HG03139 (cell line): ENCODE data around the gene STPG1.

Experiments
- ATAC-seq: cut with Tn5 transposase; IDR thresholded peaks from one replicate; pipeline ENCODE4 v1.9.1; 2021; ENCODE audit not compliant: unreplicated experiment

Gene STPG1

DNA sequence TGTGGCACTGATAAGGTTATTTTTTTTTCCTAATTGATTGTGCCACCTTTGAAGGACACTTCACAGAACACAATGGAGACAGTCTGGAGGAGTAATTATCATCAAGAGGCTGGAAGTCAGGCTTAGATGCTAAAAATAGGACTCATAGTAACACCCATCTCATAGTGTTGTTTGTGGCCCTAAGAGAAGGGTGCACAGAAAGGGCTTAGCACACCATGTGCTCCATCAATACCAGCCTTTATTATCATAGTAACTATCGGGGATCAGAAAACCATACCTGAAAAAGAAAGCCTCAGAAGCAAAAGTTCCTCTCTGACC, 13.9 kb upstream of the STPG1 start:
- ATAC-seq = no peak

GRCh38 chr1:24426744-24427544, 13.4 kb upstream of the STPG1 start:
- no peak for ATAC-seq

DNA sequence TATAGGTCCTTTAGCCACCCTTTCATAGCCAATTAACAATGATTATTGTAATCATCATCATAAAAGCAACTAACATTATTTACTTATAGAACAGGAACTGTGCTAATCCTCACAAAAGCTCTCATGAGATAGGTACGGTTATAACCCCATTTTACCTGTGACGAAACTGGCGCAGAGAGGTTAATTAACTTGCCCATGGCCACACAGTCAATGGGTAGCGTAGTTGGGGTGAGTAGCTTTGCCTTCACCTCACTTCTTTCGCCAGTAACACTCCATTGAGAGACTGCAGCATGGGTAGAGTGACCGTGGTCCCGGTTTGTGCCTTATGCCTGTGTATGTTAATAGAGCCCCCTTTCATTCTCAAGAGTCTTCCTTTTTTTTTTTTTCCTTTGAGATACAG, 12.3 kb upstream of the STPG1 start:
- no peak for ATAC-seq

GRCh38 chr1:24425441-24425840, 11.9 kb upstream of the STPG1 start:
- ATAC-seq = no peak

GRCh38 chr1:24424990-24425389, 11.4 kb upstream of the STPG1 start:
- ATAC-seq = no peak

- ATAC-seq = no peak
Measured at GRCh38 chr1:24424207-24424606, 10.6 kb upstream of the STPG1 start.

DNA sequence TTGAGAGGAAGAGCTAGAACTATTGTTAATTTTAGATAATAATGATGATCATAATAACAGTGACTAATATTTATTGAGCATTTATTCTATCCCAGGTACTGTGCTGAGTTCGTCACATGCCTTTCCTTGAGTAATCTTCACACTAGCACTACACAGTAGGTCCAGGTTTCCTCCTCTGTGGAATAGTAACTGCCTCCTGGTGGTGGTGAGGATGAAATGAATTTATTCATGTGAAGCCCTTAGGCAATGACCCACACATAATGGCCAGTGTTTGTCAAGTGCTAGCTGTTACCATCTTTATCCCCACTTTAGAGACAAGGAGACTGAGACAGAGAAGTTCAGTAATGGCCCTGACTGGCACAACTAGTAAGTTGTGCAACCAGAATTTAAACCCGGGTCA, 7.9 kb upstream of the STPG1 start:
- no peak for ATAC-seq

DNA sequence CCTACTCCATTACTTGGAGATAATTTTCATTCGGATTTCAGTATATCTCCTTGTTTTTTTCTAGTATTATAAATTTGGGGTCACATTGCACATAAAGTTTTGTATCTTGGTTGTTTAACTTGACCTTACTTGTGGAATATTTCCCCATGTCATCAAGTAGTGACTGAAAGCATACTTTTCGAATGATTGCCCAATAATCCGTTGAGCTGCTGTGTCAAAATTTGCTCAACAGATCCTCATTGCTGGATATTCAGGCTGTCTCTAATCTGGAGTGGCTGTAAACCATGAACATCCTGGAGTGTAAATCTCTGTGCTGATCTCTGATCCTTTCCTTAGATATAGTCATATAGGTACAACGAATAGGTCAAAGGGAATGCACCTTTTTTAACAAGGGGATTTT, 7.0 kb upstream of the STPG1 start:
- ATAC-seq = no peak

- no peak for ATAC-seq
Measured at GRCh38 chr1:24418898-24419628, 5.5 kb upstream of the STPG1 start.

GRCh38 chr1:24417681-24418080, 4.1 kb upstream of the STPG1 start:
- ATAC-seq = no peak

DNA sequence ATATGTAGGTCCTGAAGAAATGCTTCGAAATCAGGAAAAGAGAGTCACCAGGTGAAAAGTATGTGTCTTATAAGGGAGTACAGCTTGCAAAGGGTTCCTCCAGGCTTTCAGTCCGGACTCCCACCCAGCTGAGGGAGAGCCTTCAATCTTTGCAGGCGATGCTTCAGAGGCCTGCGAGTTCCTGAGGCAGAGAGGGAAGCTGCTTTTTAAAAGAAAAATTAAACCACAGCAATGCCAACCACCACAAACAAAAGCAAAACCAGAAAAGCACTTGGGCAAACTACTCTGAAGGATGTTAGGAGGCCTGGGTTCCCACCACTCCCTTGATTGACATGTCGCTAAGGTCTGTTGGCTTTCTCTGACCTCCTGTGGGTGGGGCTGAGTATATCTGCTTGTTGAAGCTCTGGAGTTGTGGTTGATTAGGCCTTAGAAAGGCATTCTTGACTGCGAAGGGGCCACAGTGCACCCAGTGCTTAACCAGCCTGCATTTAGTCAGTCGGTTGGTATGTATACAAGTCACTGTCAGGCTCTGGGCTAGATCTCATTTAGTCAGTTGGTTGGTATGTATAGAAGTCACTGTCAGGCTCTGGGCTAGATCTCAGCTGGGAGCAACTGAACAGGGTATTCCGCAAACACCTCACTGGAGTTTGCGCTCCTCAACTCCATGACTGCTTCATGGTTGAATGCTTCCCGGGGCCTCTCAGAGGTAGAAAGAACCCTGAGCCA, 3.2 kb upstream of the STPG1 start:
- ATAC-seq = no peak

- no peak for ATAC-seq
Measured at GRCh38 chr1:24415910-24416665, 2.5 kb upstream of the STPG1 start.

DNA sequence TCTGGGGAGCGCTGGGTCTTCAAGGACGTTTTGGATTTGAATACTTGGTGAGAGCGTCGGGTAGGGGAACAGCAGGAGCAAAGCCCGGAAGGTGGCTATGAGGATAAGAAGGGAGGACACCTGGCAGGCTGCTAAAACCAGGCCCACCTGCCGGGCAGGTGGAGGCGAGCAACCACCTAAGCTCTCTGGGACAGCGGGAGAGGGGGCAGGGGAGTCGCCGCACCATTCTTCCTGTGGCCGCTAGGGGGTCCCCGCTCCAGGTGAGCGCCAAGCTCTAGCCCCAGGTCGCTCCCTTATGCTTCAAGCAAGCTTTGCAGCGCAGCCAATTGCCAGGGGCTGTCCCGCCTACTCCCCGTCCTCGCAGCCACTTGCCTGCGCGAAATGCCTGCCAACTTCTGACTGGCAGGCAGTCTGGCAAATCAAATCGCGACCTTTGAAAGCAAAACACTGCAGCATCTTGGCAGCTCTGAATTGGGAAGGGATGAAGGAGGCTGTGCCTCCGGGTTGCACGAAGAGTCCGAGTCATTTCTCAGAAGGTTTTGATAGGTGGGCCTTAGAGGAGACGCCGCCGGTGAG, 1.8 kb upstream of the STPG1 start, which contains the start of gene NIPAL3:
NIPAL3 (plus strand) TSS at position 469 of the 576 bp plus-strand sequence. CDS start 3,746 bp downstream, outside the sequence.
- ATAC-seq = peak; percentile 95

DNA sequence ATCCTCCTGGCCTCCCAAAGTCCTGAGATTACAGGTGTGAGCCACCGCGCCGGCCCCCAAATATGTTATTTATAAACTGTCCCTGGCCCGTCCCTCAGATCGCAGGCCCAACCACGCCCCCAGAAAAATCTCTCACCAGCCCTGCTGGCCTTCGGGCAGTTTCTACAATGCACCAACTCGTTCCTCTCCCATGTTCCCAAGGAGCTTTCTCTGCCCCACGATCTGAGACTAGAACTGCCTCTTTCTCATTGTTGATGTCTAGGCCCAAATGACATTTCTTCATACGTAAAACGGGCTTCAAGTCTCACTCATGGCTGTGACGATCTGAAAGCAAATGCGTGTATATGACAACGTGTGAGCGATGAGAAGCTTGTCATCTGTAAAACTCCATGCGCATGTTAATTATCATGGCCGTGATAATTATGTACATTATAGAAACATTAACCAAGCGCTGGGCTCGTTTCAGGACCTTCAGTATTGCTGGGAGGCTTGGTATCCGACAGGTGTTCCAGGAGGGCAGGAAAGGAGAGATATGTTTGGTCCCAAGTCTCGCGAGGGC, 1.3 kb upstream of the STPG1 start:
- ATAC-seq = no peak

- ATAC-seq = no peak
Measured at GRCh38 chr1:24412408-24412807, 1.2 kb downstream of the STPG1 start.

- ATAC-seq = no peak
Measured at GRCh38 chr1:24411963-24412362, 1.6 kb downstream of the STPG1 start.

DNA sequence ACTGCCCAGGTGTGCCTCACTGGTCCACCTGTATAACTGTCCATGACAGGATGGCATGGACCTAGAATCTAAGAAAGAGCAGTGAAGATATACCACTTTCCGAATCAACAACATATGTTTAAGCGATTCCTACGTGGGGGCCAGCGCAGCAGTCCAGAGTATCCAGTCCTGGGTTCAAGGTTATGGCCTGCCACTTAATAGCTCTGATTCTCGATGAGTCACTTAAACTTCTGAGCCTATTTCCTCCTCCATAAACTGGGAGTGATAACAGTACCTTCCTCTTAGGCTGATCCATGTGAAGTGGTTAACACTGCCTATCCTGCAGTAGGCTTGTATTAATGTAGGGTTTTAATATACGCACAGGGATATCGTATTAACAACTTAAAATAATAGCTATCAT, 2.8 kb downstream of the STPG1 start:
- no peak for ATAC-seq

DNA sequence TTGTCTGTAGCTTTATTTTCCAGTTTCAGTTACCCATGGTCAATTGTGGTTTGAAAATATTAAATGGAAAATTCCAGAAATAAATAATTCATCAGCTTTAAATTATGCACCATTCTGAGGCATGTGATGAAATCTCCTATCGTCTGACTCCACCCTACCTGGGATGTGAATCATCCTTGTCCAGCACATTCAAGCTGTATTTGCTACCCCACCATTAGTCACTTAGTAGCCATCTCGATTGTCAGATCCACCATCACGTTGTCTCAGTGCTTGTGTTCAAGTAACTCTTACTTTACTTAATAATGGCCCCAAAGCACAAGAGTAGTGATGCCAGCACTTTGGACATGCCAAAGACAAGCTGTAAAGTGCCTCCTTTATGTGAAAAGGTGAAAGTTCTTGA, 4.0 kb downstream of the STPG1 start:
- ATAC-seq = no peak

DNA sequence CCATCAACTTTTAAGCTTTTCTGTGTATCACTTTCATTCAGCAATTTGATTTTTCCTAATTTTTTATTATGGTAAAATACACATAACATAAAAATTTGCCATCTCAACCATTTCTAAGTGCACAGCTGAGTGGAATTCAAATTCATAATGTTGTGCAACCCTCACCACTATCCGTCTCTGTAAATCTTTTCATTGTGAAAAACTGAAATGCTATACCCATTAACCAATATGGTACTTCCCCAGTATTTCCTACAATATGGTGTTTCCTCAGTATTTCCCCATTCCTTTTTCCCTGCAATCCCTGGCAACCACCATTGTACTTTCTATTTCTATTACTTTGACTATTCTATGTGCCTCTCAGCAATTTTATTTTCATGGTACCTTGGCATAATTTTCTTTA, 6.8 kb downstream of the STPG1 start:
- ATAC-seq = no peak

DNA sequence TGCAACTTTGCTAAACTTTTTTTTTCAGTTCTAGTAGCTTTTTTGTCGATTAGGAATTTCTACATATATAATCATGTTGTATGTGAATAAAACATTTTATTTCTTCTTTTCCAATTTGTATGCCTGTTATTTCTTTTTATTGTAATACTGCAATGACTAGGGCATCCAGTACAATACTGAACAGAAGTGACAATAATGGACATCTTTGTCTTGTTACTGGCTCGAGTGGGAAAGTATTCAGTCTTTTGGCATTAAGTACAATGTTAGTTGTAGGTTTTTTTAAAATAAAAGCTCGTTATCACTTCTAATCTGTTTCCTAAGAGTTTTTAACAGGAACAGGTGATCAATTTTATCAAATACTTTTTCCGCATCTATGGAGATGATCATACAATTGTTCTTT, 9.8 kb downstream of the STPG1 start:
- ATAC-seq = no peak

GRCh38 chr1:24400065-24400464, 13.5 kb downstream of the STPG1 start:
- ATAC-seq = no peak
